GM18511 (cell line): ENCODE measurements around the gene PBX3.

Experiments used
- ATAC-seq: cut with Tn5 transposase; IDR thresholded peaks from one replicate; pipeline ENCODE4 v1.9.1; 2021; ENCODE audit warnings: mild to moderate bottlenecking, moderate library complexity; ENCODE audit not compliant: unreplicated experiment

The PBX3 gene

GRCh38 chr9:125856331-125856730 lies 109.2 kb downstream of the PBX3 start:
- no peak for ATAC-seq

GRCh38 chr9:125861405-125862058 lies 114.4 kb downstream of the PBX3 start:
- ATAC-seq = no peak

- no peak for ATAC-seq
These were observed 116.8 kb downstream of the PBX3 start for GRCh38 chr9:125863923-125864322.

- no peak for ATAC-seq
These were observed 120.7 kb downstream of the PBX3 start for GRCh38 chr9:125867751-125868415.

GRCh38 chr9:125878164-125878631 lies 131.0 kb downstream of the PBX3 start:
- no peak for ATAC-seq

GRCh38 chr9:125881042-125881441 lies 133.9 kb downstream of the PBX3 start:
- no peak for ATAC-seq

- no peak for ATAC-seq
These were observed 136.5 kb downstream of the PBX3 start for GRCh38 chr9:125883565-125884217.

- ATAC-seq = no peak
These were observed 137.0 kb downstream of the PBX3 start for GRCh38 chr9:125884218-125884595.

- no peak for ATAC-seq
These were observed 138.3 kb downstream of the PBX3 start for GRCh38 chr9:125885405-125886034.

GRCh38 chr9:125886365-125886764 lies 139.2 kb downstream of the PBX3 start:
- no peak for ATAC-seq

- ATAC-seq = no peak
These were observed 140.0 kb downstream of the PBX3 start for GRCh38 chr9:125887172-125887571.

GRCh38 chr9:125888211-125888610 lies 141.0 kb downstream of the PBX3 start:
- ATAC-seq = no peak

GRCh38 chr9:125889112-125889475 lies 141.9 kb downstream of the PBX3 start:
- ATAC-seq = no peak

GRCh38 chr9:125889476-125890419 lies 142.6 kb downstream of the PBX3 start:
- peak; percentile 68 for ATAC-seq

GRCh38 chr9:125890826-125891225 lies 143.7 kb downstream of the PBX3 start:
- ATAC-seq = no peak

GRCh38 chr9:125893277-125893676 lies 146.1 kb downstream of the PBX3 start:
- no peak for ATAC-seq

GRCh38 chr9:125894566-125894965 lies 147.4 kb downstream of the PBX3 start:
- ATAC-seq = no peak

- no peak for ATAC-seq
These were observed 149.2 kb downstream of the PBX3 start for GRCh38 chr9:125896404-125896803.

GRCh38 chr9:125896964-125897363 lies 149.8 kb downstream of the PBX3 start:
- no peak for ATAC-seq

- ATAC-seq = no peak
These were observed 150.3 kb downstream of the PBX3 start for GRCh38 chr9:125897481-125897880.

- no peak for ATAC-seq
These were observed 155.0 kb downstream of the PBX3 start for GRCh38 chr9:125902214-125902613.
